Omental fat pad (tissue), 4 donors: ENCODE measurements around the gene SDK2. TPM values are rescaled to one million over a fixed set of nuclear protein-coding genes. Genes with fewer than 3 reads are reported as not detected.
"Not testable (repeated sequence)": the region's sequence is repeated elsewhere in the genome, so short reads cannot be mapped to it uniquely, and the experiment has no call there.

Source experiments
- ATAC-seq: fragments of 150-250 bp; one replicate; pipeline ENCODE4 v1.9.1; 2016; ENCODE audit warnings: mild to moderate bottlenecking, moderate library complexity; ENCODE audit not compliant: low FRiP score
- DNase-seq: peaks from one replicate; pipeline ENCODE4 v3.0.0-alpha.2; 2019; ENCODE audit warnings: low spot score
- CTCF ChIP-seq, 3 donors: fragments of 450-650 bp; IDR thresholded peaks; one replicate each; pipeline ENCODE4 v1.5.1; 2016 to 2017; ENCODE audit warnings: antibody characterized with exemption in 3 of 3, mild to moderate bottlenecking in 3 of 3, moderate library complexity in 2 of 3
- total RNA-seq, 4 donors: library from RNA; depleted of rRNA; stranded (reverse); fragments of >200 nt; gene quantifications; one replicate each; pipeline ENCODE4 v1.1.0, GENCODE V29; 2016

SDK2 gene
- total RNA-seq, 4 donors from 2014 or later: 0.46 to 1.4 (median 0.64) TPM

DNA sequence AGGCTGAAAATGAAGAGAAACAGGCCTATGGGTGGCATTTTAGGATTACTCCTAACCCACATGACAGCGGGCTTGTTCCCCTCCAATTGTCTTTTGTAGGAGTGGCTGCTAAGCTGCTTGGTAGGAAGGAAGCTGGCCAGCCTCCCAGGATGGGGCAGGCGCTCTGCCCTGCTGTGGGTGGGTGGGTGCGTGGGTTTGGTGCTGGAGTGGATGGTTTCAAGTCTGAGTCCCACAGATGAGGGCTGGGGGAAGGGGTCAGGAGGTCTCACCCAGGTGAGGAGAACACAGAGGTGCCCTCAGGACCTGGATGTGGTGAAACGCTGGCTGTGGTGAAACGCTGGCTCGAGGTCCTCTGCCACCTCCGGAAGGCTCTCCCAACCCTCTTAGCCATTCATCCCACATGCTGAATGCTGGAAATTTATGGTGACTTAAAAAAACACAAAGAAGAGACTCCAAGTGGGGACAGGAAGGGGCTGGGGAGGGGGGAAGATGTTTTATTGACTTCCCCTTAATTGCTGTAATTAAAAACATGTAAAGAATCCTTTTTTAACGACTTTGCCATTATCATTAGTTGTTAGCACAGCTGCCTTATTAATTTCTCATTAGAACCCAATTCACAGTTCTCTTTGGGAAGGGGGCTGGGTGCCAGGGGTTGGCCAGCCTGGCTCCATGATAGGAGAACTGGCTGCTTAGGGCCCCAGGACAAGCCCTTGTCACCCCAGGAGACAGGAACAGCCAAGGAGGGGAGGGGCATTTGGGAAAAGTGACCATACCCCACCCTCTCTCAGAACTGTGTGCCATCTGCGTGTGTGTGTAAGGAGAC, 178.9 kb downstream of the SDK2 start:
- ATAC-seq: no peak
- TF ChIP-seq CTCF (IDR thresholded peaks at IDR 0.05): no peak
- no peak for DNase-seq

DNA sequence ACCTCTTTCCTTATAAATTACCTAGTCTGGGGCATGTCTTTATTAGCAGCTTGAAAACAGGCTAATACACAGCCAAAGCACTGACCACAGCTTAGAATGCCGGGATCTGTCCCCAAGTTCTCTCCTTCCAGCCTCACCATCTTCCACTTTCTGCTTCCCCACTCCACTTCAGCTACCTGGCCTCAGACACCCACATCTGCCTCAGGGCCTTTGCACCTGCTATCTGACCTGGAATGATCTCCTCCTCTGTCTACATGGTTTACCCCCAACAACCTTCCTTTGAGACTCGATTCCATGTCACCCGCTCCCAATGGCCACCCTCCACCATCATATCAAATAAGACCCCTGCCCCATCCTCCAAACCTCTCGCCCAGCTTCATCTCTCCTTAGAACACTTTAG, 179.8 kb downstream of the SDK2 start:
- ATAC-seq: no peak
- DNase-seq: no peak
- no peak for TF ChIP-seq CTCF (IDR thresholded peaks at IDR 0.05)

DNA sequence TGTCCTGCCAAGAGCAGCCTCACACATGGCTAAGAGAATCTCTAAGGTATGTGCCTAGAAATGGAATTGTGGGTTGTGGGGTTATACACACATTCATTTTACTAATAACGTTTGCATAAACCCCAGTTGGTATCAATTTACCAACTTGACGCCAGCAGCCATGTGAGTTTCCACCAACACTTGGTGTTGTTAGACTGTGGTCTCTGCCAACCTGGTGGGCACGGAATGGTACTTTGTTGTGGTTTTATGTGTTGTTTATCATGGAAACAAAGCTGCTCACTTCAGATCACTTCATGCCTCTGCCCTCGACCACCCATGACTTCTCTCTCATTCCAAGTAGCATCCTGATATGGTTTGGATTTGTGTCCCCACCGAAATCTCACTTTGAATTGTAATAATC, 180.4 kb downstream of the SDK2 start:
- ATAC-seq (no peak), DNase-seq (no peak)
- no peak for TF ChIP-seq CTCF (IDR thresholded peaks at IDR 0.05)

DNA sequence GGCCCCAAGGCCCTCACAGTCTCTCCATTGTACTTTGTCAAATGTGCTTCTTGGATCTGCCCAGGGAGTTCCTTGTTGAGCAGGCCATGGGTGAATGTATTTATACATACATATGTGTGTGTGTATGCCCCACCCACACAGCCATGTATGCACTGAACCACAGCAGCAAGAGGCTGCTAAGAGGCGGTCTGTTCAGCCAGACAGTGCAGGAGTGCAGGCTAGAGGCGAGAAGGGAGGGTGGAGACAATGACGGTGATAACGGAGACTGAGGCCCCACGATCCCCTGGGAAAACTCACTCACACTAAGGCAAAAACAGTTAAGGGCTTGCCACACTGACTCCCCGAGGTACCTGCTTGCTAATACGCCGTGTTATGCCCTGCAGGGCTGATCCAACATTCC, 181.4 kb downstream of the SDK2 start:
- ATAC-seq (no peak), DNase-seq (no peak)
- no peak for TF ChIP-seq CTCF (IDR thresholded peaks at IDR 0.05)

DNA sequence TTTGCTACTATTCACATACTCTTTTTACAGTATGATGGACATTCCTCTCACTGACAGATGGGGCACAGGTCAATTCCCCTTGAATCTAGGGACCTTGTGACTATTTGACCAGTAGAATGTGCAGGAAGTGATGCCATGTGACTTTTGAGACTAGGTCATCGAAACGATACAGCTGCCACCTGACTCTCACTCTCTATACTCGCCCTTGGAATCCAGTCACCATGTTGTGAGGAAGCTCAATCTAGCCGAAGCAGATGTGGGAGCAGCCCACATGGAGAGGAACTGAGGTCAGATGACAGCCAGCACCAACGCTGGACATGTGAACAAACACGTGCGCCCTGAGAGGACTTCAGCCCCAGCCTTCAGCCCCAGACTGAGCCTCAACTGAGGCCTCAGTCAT, 184.3 kb downstream of the SDK2 start:
- no peak for TF ChIP-seq CTCF (IDR thresholded peaks at IDR 0.05)
- DNase-seq (no peak), ATAC-seq (no peak)

GRCh38 chr17:73455767-73456166, 188.5 kb downstream of the SDK2 start:
- DNase-seq: no peak
- ATAC-seq: no peak
- no peak for TF ChIP-seq CTCF (IDR thresholded peaks at IDR 0.05)

DNA sequence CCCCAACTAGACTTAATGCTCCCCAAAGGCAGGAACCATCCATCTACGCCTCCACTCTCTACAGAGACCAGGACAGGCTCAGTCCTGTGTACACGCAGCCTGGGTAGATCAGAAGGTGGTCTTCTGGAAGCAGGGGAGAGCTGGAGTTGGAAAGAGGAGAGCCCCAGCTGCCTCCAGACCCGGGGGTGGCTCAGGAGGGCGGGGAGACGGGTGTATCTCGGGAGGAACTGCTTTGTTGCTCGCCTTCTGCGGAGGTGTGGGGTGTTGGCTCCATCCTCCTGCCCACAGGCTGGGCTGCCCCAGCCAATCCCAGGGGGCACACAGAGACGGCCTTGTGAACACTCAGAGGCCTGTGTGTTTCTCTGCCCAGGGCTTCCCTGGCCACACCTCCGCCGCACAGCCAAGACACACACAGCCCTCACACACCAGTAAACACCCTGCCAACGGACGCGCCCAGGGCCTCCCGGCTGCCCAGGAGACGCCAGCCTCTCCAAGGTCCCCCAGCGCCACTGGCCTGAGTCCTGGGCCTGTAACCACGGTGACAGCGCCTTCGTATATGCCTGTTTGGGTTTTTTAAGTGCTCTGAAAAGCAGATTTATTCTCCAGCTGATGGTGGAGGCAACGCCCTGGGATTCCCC, 189.1 kb downstream of the SDK2 start:
- DNase-seq: no peak
- ATAC-seq: no peak

GRCh38 chr17:73453494-73453893, 190.8 kb downstream of the SDK2 start:
- DNase-seq, ATAC-seq: not testable (repeated sequence)

More for the DNA sequence above, 189.1 kb downstream of the SDK2 start:
- no peak for TF ChIP-seq CTCF (IDR thresholded peaks at IDR 0.05)
